Fibroblast of mammary gland (primary cell): ENCODE results near the gene APIP.

Source experiments
- DNase-seq: peaks from one replicate; pipeline ENCODE4 v3.0.0-alpha.2; 2010; ENCODE audit warnings: low read depth
- H3K4me3 ChIP-seq: 2 replicates; pipeline ENCODE4 v1.5.1; 2011; ENCODE audit warnings: low read depth, mild to moderate bottlenecking, low read length, moderate library complexity; ENCODE audit not compliant: control insufficient read depth
- CTCF ChIP-seq: conservative IDR thresholded peaks from 2 replicates; pipeline ENCODE4 v1.5.1; 2011; ENCODE audit warnings: low read depth, low read length, inconsistent platforms; ENCODE audit not compliant: control insufficient read depth, insufficient read depth

The APIP gene

GRCh38 chr11:34957606-34958005, 41.4 kb upstream of the APIP start:
- H3K4me3 ChIP-seq: no peak overlapping the region
- no peak for TF ChIP-seq CTCF
- DNase-seq: no peak

- DNase-seq: no peak
- H3K4me3 ChIP-seq: no peak overlapping the region
- TF ChIP-seq CTCF: no peak
These were observed 41.0 kb upstream of the APIP start for GRCh38 chr11:34957206-34957605.

- no peak overlapping the region for H3K4me3 ChIP-seq
- TF ChIP-seq CTCF: no peak
- DNase-seq: no peak
These were observed 37.8 kb upstream of the APIP start for GRCh38 chr11:34953955-34954354.

GRCh38 chr11:34948696-34949095, 32.5 kb upstream of the APIP start:
- no peak for TF ChIP-seq CTCF
- no peak overlapping the region for H3K4me3 ChIP-seq
- peak; percentile 44 for DNase-seq

GRCh38 chr11:34944692-34945091, 28.5 kb upstream of the APIP start:
- no peak overlapping the region for H3K4me3 ChIP-seq
- DNase-seq: no peak
- no peak for TF ChIP-seq CTCF

GRCh38 chr11:34941688-34942087, 25.5 kb upstream of the APIP start:
- no peak for TF ChIP-seq CTCF
- H3K4me3 ChIP-seq: no peak overlapping the region
- no peak for DNase-seq

GRCh38 chr11:34940026-34940677, 24.0 kb upstream of the APIP start:
- peak; percentile 8 for DNase-seq
- peak; percentile 21 for TF ChIP-seq CTCF
- H3K4me3 ChIP-seq: no peak overlapping the region
